SW480 (cell line): ENCODE data around the gene ADARB2.

Experiments
- DNase-seq: peaks from one replicate; pipeline ENCODE4 v3.0.0-alpha.2; 2016; ENCODE audit warnings: low spot score

The ADARB2 gene

GRCh38 chr10:1153805-1154351 is 583.4 kb downstream of the ADARB2 start:
- DNase-seq = no peak

- DNase-seq = no peak
These were observed 584.0 kb downstream of the ADARB2 start for GRCh38 chr10:1153251-1153763.

DNA sequence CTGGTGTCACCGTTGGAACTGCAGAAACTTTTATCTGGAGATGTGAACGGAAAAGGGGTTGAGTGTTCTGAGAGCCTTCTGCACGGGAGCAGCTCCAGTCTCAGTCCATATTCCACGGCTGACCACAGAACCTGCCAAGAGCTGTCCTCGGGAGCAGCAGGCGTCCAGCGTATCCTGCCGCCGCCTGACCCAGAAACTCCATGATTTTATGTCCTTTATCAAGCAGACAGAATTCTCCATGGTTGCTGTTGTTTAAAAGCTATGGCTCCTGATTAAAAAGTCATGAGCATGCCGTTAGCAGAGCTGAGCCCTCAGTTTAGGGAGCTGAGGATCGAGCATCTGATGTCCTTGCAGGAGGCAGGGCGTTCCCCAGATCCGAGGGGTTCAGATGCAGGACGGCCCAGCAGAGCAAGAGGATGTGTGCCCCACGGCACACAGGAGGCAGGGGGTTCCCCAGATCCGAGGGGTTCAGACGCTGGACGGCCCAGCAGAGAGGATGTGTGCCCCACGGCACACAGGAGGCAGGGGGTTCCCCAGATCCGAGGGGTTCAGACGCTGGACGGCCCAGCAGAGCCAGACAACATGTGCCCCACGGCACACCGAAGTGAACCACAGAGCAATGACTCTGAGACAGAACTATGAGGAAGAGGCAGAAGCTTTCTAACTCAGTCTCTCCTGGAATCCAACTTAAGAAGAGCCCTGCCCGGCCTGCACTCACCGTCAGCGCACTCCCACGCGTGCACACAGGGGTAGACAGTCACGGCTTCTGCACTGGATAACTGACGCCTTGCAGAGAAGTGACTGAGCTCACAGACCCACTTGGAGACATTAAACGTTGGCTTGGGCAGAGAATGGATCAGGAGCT is 584.7 kb downstream of the ADARB2 start:
- DNase-seq = no peak

DNA sequence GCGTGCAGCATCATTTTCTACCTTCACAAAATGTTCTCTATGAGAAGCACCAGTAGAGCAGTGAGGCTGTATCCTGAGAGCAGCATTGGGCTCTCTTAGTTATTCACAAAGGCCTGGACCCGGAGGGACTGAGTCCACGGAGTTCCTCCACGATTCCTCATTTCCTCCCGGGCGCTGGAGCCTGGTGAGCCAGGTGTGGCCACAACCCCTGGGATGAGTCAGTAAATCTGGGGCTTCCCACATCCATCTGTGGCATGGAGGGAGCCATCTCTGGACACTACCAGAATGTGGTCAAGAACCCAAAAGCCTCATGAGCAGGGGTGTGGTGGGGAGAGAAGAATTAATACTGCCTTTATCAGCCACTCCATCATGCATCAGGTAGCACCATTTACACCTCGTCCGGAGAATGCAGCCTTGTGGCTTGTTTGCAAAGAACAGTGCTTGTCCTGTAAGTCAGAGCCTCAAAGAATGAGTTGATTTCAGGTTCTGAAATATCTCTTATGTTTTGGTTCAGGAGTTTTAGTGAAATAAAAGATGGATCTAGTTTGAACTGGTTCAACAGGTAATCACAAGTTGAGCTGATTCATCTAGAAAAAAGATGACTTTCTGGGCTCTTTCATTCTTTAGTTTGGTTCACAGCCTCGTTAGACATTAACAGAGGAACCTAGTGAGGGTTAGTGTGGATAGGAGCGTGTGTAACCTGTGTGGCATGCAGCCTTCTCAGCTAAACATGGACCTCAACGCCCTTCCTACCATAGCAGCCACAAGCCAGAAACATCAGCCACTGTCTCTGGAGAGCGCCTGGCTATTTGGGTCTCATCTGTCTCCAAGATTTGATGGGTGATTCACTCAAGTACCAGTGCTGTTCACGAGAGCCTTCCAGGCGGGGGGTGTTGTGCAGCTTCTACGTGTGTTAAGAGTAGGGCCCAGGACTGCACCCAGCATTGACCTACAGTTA is 586.0 kb downstream of the ADARB2 start:
- DNase-seq = no peak

GRCh38 chr10:1150638-1150955 is 586.7 kb downstream of the ADARB2 start:
- no peak for DNase-seq

DNA sequence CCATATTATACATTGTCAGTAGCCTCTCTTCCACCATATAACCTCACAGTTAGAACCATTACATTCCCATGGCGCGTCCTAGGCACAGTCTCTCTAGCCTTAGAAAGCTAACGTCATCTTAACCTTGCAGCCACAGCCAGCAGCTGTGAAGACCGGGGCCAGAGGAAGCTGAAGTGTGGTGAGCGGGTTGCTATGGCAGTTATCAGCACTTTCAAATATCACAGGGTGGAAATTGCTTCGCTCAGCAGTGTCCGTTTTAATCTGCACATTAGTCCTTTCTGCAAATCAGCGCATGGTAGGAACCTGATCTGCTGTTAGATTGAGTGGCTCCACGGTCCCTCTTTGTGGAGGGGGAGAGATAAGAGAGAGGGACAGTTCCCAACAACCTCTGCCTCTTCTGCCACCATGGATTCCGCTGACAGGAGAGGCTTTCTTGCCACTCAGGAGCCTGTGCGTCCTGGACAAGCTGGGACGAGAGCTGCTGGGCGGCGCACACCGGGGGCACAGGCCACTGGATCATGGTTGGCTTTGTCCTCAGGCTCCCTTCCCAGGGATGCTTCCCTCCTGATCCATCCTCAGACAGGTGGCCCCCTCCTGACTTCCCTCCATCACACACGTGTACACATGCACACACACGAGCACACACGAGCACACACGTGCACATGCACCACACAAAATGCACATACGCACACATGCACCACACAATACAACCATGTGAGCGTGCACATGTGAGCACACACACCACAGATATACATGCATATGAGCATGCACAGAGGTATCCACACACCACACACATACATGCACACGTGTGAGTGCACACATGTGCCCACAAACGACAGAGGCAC is 587.3 kb downstream of the ADARB2 start:
- DNase-seq = no peak

DNA sequence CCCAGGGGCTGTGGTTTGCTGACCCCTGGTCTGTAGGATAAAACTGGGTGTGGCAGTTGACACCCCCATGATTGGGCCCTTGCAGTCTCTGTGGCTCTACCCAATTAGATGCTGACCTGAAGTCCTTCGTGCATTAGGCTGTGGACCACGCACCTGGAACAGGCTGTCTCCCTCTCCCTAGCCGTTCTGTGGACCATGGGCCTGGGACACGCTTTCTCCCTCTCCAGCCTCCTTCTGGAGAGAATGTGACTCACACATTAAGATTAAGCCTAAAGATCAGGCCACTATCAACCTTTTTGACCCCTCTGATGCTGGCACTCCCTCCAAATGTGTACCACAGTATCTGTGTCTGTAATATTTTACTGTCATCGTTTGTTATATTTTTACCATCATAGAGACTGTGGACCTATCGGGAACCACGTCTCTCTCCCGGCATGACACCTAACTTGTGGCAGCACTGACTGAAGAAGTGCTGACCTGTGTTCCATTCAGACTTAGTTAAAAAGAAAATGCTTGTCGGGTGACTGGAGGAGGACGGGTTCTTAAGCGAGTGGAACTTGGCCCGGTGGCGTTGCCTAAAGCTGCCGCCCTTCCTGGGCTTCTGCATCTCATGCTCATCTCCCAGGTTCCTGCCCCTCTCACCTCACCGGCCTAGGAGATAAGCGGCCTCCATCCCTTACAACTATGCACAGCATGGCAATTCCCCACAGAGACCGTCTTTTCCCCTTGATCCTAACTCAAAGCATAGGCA is 588.3 kb downstream of the ADARB2 start:
- no peak for DNase-seq

GRCh38 chr10:1147810-1148209 is 589.5 kb downstream of the ADARB2 start:
- DNase-seq = no peak

DNA sequence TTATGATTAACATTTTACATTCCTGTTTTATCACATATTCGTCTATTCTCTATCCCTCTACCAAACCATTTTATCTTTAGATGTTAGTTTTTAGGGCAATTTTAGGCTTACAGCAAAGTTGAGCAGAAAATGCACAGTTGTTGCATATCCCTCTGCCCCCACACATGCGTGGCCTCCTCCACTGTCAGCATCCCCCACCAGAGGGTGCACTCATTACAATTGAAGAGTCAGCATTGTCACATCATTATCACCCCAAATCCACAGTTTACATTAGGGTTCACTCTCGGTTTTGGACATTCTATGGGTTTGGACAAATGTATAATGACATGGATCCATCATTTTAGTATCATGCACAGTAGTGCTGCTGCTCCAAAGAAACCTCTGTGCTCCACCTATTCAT is 594.7 kb downstream of the ADARB2 start:
- no peak for DNase-seq

DNA sequence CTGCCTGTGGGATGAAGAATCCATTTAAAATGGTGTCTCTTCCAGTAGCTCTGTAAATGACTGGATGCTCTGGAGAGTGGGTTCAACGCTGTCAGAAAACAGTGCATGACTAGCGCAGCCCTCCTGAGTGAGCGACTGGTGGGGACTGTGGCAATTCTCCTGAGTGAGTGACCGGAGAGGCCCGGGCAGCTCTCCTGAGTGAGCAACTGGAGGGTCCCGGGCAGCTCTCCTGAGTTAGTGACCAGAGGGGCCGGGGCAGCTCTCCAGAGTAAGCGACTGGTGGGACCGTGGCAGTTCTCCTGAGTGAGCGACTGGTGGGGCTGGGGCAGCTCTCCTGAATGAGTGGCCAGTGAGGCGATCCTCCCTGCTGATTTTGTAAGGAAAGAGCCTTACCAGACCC is 595.6 kb downstream of the ADARB2 start:
- no peak for DNase-seq

- DNase-seq = no peak
These were observed 596.1 kb downstream of the ADARB2 start for GRCh38 chr10:1141261-1141660.

GRCh38 chr10:1138529-1138928 is 598.8 kb downstream of the ADARB2 start:
- DNase-seq = no peak

GRCh38 chr10:1137499-1138163 is 599.7 kb downstream of the ADARB2 start:
- no peak for DNase-seq

DNA sequence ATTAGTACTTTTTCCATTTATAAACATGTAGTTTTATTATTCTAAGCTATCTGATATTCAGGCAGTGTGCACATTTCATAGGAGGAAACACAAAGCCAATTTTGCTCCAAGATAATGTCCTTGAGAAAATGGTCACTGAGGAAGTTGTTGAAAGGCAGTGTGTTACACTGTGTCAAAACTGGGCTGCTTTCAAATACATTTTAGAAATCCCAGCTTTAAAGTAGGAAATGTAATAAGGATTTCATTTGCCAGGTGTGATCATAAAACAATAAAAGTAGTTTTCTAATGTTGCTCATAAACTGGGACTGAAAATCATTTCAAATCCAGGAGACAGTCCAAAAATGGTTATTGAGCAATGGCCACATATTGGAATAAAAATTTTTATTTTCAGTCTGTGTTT is 601.1 kb downstream of the ADARB2 start:
- no peak for DNase-seq

DNA sequence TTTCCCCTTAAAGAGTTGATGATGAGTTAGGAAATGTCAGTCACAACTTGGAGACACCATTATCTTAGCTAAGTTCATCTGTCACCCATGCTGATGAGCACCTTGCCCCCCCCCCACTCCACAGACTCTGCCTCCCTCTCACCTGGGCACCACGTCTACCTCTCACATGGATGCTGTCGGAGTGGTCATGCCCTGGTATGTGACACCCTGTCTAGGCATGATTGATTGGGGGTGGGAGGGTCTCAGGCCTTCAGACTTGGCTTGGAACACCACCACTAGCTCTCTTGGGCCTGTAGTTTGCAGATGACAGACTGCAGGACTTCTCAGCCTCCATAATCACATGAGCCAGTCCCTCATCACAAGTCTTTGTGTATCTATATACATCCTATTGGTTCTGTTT is 603.2 kb downstream of the ADARB2 start:
- no peak for DNase-seq

DNA sequence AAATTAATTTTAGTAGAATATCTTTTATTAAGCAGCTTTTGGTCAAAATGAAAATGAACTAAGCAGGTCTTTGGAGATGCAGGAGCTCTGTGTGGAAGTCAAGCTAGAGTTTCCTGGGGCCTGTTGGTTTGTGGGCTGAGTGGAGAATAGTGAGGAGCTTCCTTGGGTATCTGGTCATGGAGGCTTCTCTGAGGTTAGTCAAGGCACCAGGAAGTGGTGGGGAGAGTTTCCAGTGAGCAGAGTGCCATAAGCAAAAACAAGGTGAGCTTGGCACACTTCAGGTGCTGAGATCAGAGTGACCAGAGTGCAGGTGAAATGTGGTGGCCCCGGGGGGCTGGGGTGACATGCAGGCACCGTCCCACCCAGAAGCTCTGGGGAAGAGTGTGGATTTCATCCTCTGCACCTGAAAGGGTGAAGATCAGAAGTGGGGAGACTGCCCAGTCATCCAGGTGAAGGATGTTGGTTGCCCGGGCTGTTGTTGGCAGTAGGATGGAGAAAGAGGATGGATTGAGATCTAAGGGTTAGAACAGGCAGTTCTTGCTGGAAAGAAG is 603.8 kb downstream of the ADARB2 start:
- no peak for DNase-seq

DNA sequence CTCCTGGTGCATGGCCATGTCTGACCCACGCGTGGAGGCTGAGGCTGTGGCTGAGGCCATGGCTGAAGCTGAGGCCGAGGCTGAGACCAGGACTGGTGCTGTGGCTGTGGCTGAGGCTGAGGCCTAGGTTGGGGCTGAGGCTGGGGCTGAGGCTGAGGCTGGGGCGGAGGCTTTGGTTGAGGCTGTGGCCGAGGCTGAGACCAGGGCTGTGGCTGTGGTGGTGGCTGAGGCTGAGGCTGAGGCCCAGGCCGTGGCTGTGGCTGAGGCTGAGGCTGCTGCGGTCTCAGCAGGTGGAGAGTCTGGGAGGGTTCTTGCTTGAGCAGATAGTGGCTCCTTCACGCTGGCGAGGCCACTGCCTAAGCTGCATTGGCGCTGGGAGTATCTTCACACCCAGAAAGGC is 604.7 kb downstream of the ADARB2 start:
- no peak for DNase-seq

- no peak for DNase-seq
These were observed 606.1 kb downstream of the ADARB2 start for GRCh38 chr10:1130995-1131790.

DNA sequence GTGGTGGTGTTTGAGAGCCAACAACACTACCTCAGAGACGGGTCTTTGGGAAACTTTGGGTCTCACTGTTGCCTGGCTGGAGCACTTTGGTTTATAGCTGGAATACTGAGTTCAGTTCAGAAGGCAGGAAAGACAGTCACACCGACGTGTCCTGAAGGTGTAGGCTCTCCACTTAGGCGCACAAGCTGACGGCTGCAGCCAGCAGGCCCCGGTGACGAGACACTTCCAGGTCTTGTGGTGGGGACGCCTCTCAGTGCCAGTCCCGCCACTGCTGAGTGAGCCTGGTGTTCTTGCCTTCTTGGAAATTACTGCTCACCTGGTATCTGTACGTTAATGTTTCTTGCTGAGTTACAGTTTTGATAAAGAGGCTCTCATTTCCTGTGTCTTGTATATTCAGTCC is 607.1 kb downstream of the ADARB2 start:
- DNase-seq = no peak
